NCI-H1694 (cell line): ENCODE measurements around the gene GAS6.
"Not testable (repeated sequence)": the region's sequence is repeated elsewhere in the genome, so short reads cannot be mapped to it uniquely, and the experiment has no call there.

Experiments used
- DNase-seq: peaks from one replicate; lab custom pipeline; 2025; lab: John Stamatoyannopoulos, UW

GAS6 gene

GRCh38 chr13:113837560-113838355 lies 26.1 kb downstream of the GAS6 start:
- peak; percentile 49 for DNase-seq

- peak; percentile 57 for DNase-seq
Measured at GRCh38 chr13:113836768-113837559, 26.9 kb downstream of the GAS6 start.

- peak; percentile 76 for DNase-seq
Measured at GRCh38 chr13:113835461-113836270, 28.2 kb downstream of the GAS6 start.

- DNase-seq, result no peak
Measured at GRCh38 chr13:113834496-113835200, 29.2 kb downstream of the GAS6 start.

- not testable (repeated sequence) for DNase-seq
Measured at GRCh38 chr13:113834006-113834405, 29.9 kb downstream of the GAS6 start.

GRCh38 chr13:113833111-113833830 lies 30.6 kb downstream of the GAS6 start:
- DNase-seq, result no peak

GRCh38 chr13:113832631-113833030 lies 31.2 kb downstream of the GAS6 start:
- DNase-seq, result no peak

- no peak for DNase-seq
Measured at GRCh38 chr13:113832205-113832604, 31.7 kb downstream of the GAS6 start.

- DNase-seq, result no peak
Measured at GRCh38 chr13:113831061-113831460, 32.8 kb downstream of the GAS6 start.

- not testable (repeated sequence) for DNase-seq
Measured at GRCh38 chr13:113830426-113830950, 33.4 kb downstream of the GAS6 start.

- no peak for DNase-seq
Measured at GRCh38 chr13:113828282-113828825, 35.5 kb downstream of the GAS6 start.

- no peak for DNase-seq
Measured at GRCh38 chr13:113827021-113827420, 36.9 kb downstream of the GAS6 start.

- DNase-seq, result not testable (repeated sequence)
Measured at GRCh38 chr13:113826446-113826845, 37.4 kb downstream of the GAS6 start.

GRCh38 chr13:113825841-113826240 lies 38.0 kb downstream of the GAS6 start:
- DNase-seq, result no peak

- DNase-seq, result no peak
Measured at GRCh38 chr13:113823771-113824170, 40.1 kb downstream of the GAS6 start.

GRCh38 chr13:113822956-113823744 lies 40.7 kb downstream of the GAS6 start:
- no peak for DNase-seq

- no peak for DNase-seq
Measured at GRCh38 chr13:113822266-113822665, 41.6 kb downstream of the GAS6 start.

GRCh38 chr13:113821847-113822246 lies 42.0 kb downstream of the GAS6 start:
- no peak for DNase-seq

GRCh38 chr13:113820813-113821651 lies 42.8 kb downstream of the GAS6 start:
- DNase-seq, result peak; percentile 91
